T47D (cell line): ENCODE results near the gene DPCD.
A peak's percentile ranks its signal among the peaks of the same experiment; 100 is the strongest.

ENCODE experiments used
- DNase-seq, 2 experiments: peaks; one replicate each; pipeline versions ENCODE4 v3.0.0 to v3.0.0-alpha.2; 2011 to 2012; ENCODE audit warnings: low read depth in 1 of 2, low spot score in 1 of 2
- JUND ChIP-seq: IDR thresholded peaks from 2 replicates; pipeline ENCODE4 v1.6.1; 2012; ENCODE audit warnings: low read depth
- in situ Hi-C: cut with HindIII; loops from 2 replicates; pipeline ENCODE4 v1.10.0; 2016; ENCODE audit warnings: low sequenced_read_pairs, low pct_unique_long_range_greater_than_20kb

Gene DPCD

GRCh38 chr10:101587725-101588653 is at the start of gene DPCD, which contains the start of gene POLL:
Gene DPCD, plus strand, starts transcription at chr10:101588321. Its CDS starts 16 bp downstream, at chr10:101588337.
Gene POLL, minus strand, starts transcription at chr10:101588257. Its CDS starts 897 bp downstream, at chr10:101587360.
- in situ Hi-C loops = no loop called here
- TF ChIP-seq JUND = no peak
- DNase-seq = peak; percentile 96 to 99

- no peak for DNase-seq
- in situ Hi-C loops = no loop called here
- TF ChIP-seq JUND = no peak
Measured at GRCh38 chr10:101538446-101538845, 49.7 kb upstream of the DPCD start.

DNA sequence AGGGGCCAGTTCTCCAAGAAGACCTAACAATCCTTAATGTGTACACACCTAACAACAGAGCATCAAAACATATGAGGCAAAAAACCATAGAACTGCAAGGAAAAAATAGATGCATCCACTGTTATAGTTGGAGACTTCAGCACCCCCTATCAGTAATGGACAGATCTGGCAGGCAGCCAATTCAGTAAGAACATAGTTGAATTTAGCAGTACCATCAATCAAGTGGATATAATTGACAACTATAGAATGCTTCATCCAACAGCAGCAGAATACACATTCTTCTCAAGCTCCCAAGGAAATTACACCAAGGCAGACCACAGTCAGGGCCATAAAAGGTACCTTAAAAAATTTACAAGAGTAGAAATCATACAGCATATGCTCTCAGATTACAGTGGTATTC is 42.2 kb upstream of the DPCD start:
- no peak for DNase-seq
- in situ Hi-C loops = no loop called here
- TF ChIP-seq JUND = no peak

DNA sequence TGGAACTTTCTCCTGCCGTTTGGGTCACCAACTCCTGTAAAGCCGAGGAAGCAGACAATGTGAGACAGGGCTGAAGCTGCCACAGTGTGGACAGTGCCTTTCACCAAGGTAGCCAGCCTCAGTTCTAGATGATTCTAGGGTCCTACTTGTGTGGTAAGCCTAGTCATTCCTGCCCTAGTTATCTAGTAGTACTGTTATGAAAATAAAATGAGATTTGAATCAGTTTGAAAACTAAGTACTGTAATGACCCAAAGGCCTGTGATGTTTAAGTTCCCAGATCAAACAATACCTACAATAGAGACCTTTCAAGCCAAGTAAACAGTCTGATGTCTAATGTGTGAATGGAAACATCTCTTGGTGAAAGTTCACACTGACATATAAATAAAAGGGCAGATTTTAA is 37.2 kb upstream of the DPCD start:
- no peak for TF ChIP-seq JUND
- in situ Hi-C loops = no loop called here
- DNase-seq = no peak

DNA sequence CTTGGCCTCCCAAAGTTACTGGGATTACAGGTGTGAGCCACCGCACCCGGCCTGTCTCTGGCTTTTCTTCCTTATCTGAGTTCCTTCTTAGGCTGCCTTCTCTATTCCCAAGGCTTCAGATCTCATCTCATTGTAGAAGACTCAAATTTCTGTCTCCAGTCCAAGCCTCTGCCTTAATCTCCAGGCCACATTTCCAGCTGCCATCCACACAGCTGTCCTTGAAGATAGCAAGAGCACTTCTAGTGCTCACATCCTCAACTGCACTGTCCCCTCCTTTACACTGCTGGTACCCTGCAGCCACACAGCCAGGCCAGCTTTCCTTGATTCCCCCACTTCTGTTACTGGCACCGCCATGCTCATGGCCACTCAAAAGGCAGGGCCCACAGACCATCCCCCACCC is 35.7 kb upstream of the DPCD start:
- no peak for DNase-seq
- in situ Hi-C loops = no loop called here
- TF ChIP-seq JUND = no peak

GRCh38 chr10:101557541-101557940 is 30.6 kb upstream of the DPCD start:
- no peak for DNase-seq
- no peak for TF ChIP-seq JUND
- in situ Hi-C loops = no loop called here

DNA sequence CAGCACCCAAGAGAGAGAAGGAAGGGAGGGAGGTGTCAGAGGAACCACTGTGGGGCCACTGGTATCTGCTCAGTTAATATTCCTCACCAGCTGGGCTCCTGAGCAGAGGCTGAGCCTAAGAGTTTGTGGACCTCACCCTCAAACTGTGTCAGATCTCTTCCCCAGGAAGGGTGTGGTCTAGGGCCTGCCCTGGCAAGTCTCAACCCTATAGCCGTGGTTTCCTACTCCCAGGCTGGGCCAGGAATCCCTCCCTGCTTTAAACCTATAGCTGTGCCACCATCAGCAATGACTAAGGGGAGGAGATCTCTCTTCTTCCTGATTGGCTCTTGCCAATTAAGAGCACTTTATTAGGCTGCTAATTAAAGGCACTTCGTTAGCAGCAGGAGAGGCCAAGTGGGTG is 29.9 kb upstream of the DPCD start:
- no peak for DNase-seq
- TF ChIP-seq JUND = no peak
- in situ Hi-C loops = no loop called here

GRCh38 chr10:101558671-101559595 is 29.2 kb upstream of the DPCD start:
- no peak for DNase-seq
- no peak for TF ChIP-seq JUND
- in situ Hi-C loops = no loop called here

DNA sequence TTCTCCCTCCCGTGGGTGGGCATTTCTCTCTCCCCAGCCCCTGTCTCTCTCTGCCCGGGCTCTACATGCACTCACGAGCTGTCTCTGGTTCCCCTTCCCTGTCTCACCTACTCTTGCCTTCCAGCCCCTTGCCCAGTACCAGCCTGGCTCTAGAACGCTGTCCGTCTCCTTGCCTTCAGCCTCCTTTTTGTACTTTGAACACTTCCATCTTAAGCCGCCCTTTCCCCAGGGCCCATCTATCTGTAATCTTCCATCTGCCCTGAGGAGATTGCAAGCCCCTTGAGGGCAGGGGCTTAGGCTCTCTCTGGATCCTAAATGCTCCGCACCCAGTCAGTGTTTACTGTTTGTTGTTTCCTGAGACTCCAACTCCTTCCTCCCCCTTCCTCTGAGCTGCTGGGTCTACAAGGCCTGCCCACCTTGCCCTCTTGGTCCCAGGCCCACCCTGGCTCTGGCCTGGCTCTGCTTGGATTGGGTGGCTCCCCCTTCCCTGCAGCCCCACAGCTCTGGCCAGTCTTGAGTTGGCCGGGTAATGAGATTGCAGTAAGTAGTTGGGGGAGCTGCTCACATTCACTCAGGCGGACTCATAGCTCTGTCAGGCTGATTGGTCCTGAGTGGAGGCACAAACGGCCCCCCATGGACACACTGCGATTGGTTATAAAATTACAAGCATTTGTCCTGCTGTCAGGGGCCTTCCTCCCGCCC is 28.4 kb upstream of the DPCD start:
- in situ Hi-C loops = no loop called here
- TF ChIP-seq JUND = no peak
- no peak for DNase-seq

DNA sequence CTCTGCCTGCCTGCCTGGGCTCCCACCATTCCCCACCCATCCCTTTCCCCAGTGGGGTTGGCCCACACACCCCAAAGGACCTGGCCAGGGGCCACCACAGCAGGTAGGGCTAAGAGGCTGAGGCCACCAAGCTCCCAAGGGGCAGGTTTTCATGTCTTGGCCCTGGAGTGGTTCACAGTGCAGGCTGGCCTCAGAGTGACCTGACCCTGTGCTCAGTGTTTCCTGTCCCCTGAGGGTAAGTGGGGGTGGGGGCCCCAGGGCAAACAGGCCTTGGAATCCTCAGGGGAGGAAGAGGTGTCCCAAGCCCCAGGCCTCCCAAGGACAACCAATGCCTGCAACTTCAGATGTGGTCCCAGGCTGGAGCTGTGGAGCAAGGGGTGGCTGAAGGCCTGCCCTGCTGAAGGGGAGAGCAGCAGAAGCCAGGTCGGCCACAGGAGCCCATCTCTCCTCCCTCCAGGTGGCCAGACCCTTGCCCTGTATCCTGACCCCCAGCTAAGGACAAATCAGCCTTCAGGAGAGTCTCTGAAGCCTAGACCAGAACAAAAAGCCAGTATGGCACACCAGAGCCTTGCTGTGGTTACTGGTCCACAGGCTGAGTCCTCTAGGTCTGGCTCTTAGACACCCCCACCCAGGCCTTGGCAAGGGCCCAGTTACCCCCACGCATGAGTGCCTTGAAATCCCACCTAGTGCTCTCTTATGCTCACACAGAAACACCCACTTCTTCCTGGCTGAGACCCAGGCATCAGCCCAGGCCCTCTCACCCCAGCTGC is 27.6 kb upstream of the DPCD start:
- DNase-seq = no peak
- TF ChIP-seq JUND = no peak
- in situ Hi-C loops = no loop called here

GRCh38 chr10:101561068-101561915 is 26.8 kb upstream of the DPCD start:
- in situ Hi-C loops = no loop called here

More at GRCh38 chr10:101561068-101561915, 26.8 kb upstream of the DPCD start:
- DNase-seq = no peak
- TF ChIP-seq JUND = no peak
